ENCODE data around the gene ATP9A. TPM values are rescaled to one million over a fixed set of nuclear protein-coding genes. Genes with fewer than 3 reads are reported as not detected.

Gene ATP9A
- total RNA-seq, 1 donor from 2014 or later: 18.2 TPM

DNA sequence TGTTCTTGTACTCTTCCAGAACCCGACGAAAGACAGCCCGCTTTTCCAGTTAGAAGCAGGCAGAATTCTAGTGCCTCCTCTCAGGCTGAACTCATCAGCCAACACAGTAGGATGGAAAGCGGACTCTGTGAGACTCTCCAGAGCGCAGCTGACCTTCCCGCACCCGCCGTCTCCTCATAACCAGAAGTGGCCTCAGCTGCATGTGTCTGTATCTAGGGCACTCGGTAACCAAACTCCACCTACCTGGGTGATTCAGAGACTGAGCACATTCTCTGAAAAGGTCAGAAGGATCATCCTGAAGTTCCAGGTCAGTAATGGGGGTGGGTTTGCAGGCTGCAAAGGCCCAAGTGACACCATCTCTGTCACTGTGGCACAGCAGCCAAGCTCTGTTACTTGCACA, 158.9 kb downstream of the ATP9A start:
- H3F3A ChIP-seq (ENCODE audit: low read depth): no peaks in the 10 kb centered on the region
- no peak for DNase-seq (ENCODE audit: low spot score)
- no peak overlapping the region for H3K4me2 ChIP-seq
- no peaks in the 10 kb centered on the region for H3K27me3 ChIP-seq
- H3K27me3 Mint-ChIP-seq (ENCODE audit: insufficient read depth, low read depth): peaks cover 2% of the 10 kb centered on the region
- peaks cover 7% of the 10 kb centered on the region for H3K36me3 Mint-ChIP-seq
- no peak overlapping the region for H2AFZ ChIP-seq (replicated peaks)
- H3K36me3 ChIP-seq: no peaks in the 10 kb centered on the region
- no peaks in the 10 kb centered on the region for H3K9me3 ChIP-seq (ENCODE audit: low read depth)
- H3K4me3 Mint-ChIP-seq: no peak overlapping the region
- TF ChIP-seq EZH2 (IDR thresholded peaks at IDR 0.05) (no peak), EZH2phosphoT487 (IDR thresholded peaks at IDR 0.05) (no peak)
- TF ChIP-seq, protein P1, sequence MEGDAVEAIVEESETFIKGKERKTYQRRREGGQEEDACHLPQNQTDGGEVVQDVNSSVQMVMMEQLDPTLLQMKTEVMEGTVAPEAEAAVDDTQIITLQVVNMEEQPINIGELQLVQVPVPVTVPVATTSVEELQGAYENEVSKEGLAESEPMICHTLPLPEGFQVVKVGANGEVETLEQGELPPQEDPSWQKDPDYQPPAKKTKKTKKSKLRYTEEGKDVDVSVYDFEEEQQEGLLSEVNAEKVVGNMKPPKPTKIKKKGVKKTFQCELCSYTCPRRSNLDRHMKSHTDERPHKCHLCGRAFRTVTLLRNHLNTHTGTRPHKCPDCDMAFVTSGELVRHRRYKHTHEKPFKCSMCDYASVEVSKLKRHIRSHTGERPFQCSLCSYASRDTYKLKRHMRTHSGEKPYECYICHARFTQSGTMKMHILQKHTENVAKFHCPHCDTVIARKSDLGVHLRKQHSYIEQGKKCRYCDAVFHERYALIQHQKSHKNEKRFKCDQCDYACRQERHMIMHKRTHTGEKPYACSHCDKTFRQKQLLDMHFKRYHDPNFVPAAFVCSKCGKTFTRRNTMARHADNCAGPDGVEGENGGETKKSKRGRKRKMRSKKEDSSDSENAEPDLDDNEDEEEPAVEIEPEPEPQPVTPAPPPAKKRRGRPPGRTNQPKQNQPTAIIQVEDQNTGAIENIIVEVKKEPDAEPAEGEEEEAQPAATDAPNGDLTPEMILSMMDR (IDR thresholded peaks at IDR 0.05): no peak
- H3K27ac Mint-ChIP-seq: no peak overlapping the region
- H3K4me1 Mint-ChIP-seq: peaks cover 4% of the 10 kb centered on the region
- no peak overlapping the region for H3K4me3 ChIP-seq
- peaks cover 6% of the 10 kb centered on the region for H4K20me1 ChIP-seq (ENCODE audit: low read depth)
- no peaks in the 10 kb centered on the region for H3K79me2 ChIP-seq (ENCODE audit: low read depth)
- H3K4me1 ChIP-seq: no peaks in the 10 kb centered on the region
- H3K27ac ChIP-seq: no peak overlapping the region
- no peaks in the 10 kb centered on the region for H3K9me3 Mint-ChIP-seq
- no peak overlapping the region for H3K9ac ChIP-seq

DNA sequence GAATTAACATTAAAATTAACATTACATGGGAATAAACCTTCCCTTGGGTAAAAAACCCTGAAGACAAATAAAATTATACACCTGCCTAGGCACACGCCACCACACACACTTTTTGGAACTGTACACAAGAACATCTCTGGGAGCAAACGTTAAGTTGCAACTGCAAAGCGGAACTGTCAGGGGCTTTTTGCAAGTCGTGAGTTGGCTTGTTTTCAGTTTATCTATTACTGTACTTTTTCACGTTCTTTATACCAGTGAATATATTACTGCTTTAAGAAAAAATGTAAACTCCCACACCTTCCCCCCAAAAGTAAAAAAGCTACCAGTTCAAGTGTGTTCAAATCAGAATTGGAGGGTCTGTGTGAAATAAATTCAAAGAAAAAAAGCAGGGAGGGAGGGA, 160.1 kb downstream of the ATP9A start:
- no peak for DNase-seq (ENCODE audit: low spot score)
- Histone ChIP-seq H3K9ac (no peak overlapping the region), H4K20me1 (ENCODE audit: low read depth) (peaks cover 6% of the 10 kb centered on the region), H3K36me3 (no peaks in the 10 kb centered on the region), H3F3A (ENCODE audit: low read depth) (no peaks in the 10 kb centered on the region), H3K4me1 (no peaks in the 10 kb centered on the region), H3K27ac (no peak overlapping the region), H3K9me3 (ENCODE audit: low read depth) (no peaks in the 10 kb centered on the region), H3K27me3 (no peaks in the 10 kb centered on the region), H3K79me2 (ENCODE audit: low read depth) (no peaks in the 10 kb centered on the region), H2AFZ (replicated peaks) (no peak overlapping the region), H3K4me3 (no peak overlapping the region), H3K4me2 (no peak overlapping the region)
- Mint-ChIP-seq H3K4me1 (peaks cover 4% of the 10 kb centered on the region), H3K4me3 (no peak overlapping the region), H3K27me3 (ENCODE audit: insufficient read depth, low read depth) (peaks cover 2% of the 10 kb centered on the region), H3K27ac (no peak overlapping the region), H3K9me3 (no peaks in the 10 kb centered on the region), H3K36me3 (peaks cover 6% of the 10 kb centered on the region)
- TF ChIP-seq EZH2 (IDR thresholded peaks at IDR 0.05) (no peak), EZH2phosphoT487 (IDR thresholded peaks at IDR 0.05) (no peak)
- TF ChIP-seq, protein P1 (IDR thresholded peaks at IDR 0.05): no peak

DNA sequence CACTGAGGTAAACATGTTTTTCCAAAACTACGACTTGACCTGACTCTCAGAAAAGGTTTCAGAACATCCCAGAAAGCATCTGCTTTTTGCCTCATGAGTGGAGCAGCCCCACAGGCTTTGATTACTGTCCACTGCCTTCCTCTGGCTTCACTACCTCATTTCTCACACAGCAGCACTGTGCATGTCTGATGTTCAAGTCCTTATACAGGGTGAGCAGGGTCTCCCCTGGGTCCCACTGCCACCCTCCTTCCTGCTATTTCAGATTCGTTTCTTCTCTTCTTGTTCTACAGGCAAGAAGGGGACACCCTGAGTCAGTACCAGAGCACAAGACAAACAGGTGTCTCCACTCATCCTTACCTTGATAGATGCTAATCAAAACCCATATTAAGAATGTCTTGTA, 161.0 kb downstream of the ATP9A start:
- H3K27ac ChIP-seq: no peak overlapping the region
- H2AFZ ChIP-seq (replicated peaks): no peak overlapping the region
- no peaks in the 10 kb centered on the region for H3K79me2 ChIP-seq (ENCODE audit: low read depth)
- Mint-ChIP-seq H3K27me3 (ENCODE audit: insufficient read depth, low read depth) (peaks cover 2% of the 10 kb centered on the region), H3K27ac (no peak overlapping the region), H3K9me3 (no peaks in the 10 kb centered on the region), H3K4me1 (peaks cover 4% of the 10 kb centered on the region), H3K4me3 (no peak overlapping the region), H3K36me3 (peaks cover 6% of the 10 kb centered on the region)
- H3K9me3 ChIP-seq (ENCODE audit: low read depth): no peaks in the 10 kb centered on the region
- no peak for DNase-seq (ENCODE audit: low spot score)
- H4K20me1 ChIP-seq (ENCODE audit: low read depth): peaks cover 6% of the 10 kb centered on the region
- no peaks in the 10 kb centered on the region for H3K27me3 ChIP-seq
- no peak overlapping the region for H3K4me3 ChIP-seq
- H3K36me3 ChIP-seq: no peaks in the 10 kb centered on the region
- no peak overlapping the region for H3K4me2 ChIP-seq
- TF ChIP-seq, protein P1 (IDR thresholded peaks at IDR 0.05): no peak
- TF ChIP-seq EZH2 (IDR thresholded peaks at IDR 0.05) (no peak), EZH2phosphoT487 (IDR thresholded peaks at IDR 0.05) (no peak)
- no peak overlapping the region for H3K9ac ChIP-seq
- H3F3A ChIP-seq (ENCODE audit: low read depth): no peaks in the 10 kb centered on the region
- no peaks in the 10 kb centered on the region for H3K4me1 ChIP-seq

All from neural progenitor cell (in vitro differentiated cells).